A673 (cell line): ENCODE measurements around the gene RGS6. TPM values are rescaled to one million over a fixed set of nuclear protein-coding genes. Genes with fewer than 3 reads are reported as not detected.

ENCODE experiments used
- BruUV-seq: library from RNA; stranded (reverse); fragments of 400-500 nt; replicated peaks from 2 replicates; lab custom pipeline; 2021; lab: Mats Ljungman, UMichigan
- CTCF ChIA-PET: fragments of 300-600 bp; sonication (Branson Sonifier 250); formaldehyde crosslinking; loops from one replicate; lab custom pipeline; 2022; ENCODE audit warnings: antibody characterized with exemption; lab: Charles Lee
- POLR2A ChIA-PET: fragments of 300-600 bp; sonication (Branson Sonifier 250); formaldehyde crosslinking; loops from one replicate; lab custom pipeline; 2022; ENCODE audit warnings: antibody characterized with exemption; ENCODE audit not compliant: low non-redundant PET; lab: Charles Lee
- DNase-seq: peaks from one replicate; pipeline ENCODE4 v3.0.0-alpha.2; 2015; ENCODE audit warnings: low spot score
- H3K27ac ChIP-seq: fragments of 200-600 bp; sonication (generic); 2 replicates; pipeline ENCODE4 v1.5.1; 2016; ENCODE audit warnings: mixed run types, low read depth, mild to moderate bottlenecking, mixed read lengths, antibody characterized with exemption, low read length; ENCODE audit not compliant: poor library complexity, severe bottlenecking
- H3K27me3 ChIP-seq: fragments of 200-600 bp; sonication (generic); replicated peaks from 2 replicates; pipeline ENCODE4 v1.6.1; 2017; ENCODE audit warnings: mixed run types, low read depth, mild to moderate bottlenecking, mixed read lengths, antibody characterized with exemption, low read length; ENCODE audit not compliant: insufficient read depth, poor library complexity
- H3K36me3 ChIP-seq: fragments of 200-600 bp; sonication (generic); 2 replicates; pipeline ENCODE4 v1.6.1; 2016; ENCODE audit warnings: mixed run types, mild to moderate bottlenecking, mixed read lengths, antibody characterized with exemption, low read length; ENCODE audit not compliant: insufficient read depth, poor library complexity, severe bottlenecking
- H3K4me1 ChIP-seq: fragments of 200-600 bp; sonication (generic); 2 replicates; pipeline ENCODE4 v1.6.1; 2017; ENCODE audit warnings: mixed run types, mild to moderate bottlenecking, mixed read lengths, antibody characterized with exemption, low read length; ENCODE audit not compliant: insufficient read depth, poor library complexity, severe bottlenecking
- H3K4me3 ChIP-seq: fragments of 200-600 bp; sonication (generic); 2 replicates; pipeline ENCODE4 v1.5.1; 2016; ENCODE audit warnings: low read depth, mixed run types, mild to moderate bottlenecking, mixed read lengths, low read length; ENCODE audit not compliant: poor library complexity, severe bottlenecking
- H3K9me3 ChIP-seq: fragments of 200-600 bp; sonication (generic); 2 replicates; pipeline ENCODE4 v1.6.1; 2016; ENCODE audit warnings: mixed run types, low read depth, mild to moderate bottlenecking, mixed read lengths, antibody characterized with exemption, low read length; ENCODE audit not compliant: poor library complexity, severe bottlenecking
- CTCF ChIP-seq: fragments of 300-800, 200-600 bp; sonication (generic); conservative IDR thresholded peaks from 2 replicates; pipeline ENCODE4 v1.5.1; 2017; ENCODE audit warnings: low read depth, mild to moderate bottlenecking, antibody characterized with exemption, low read length, moderate library complexity, mixed read lengths
- EZH2 ChIP-seq: fragments of 200-600 bp; sonication (generic); IDR thresholded peaks from 2 replicates; pipeline ENCODE4 v1.6.1; 2017; ENCODE audit warnings: borderline replicate concordance, low read depth, mild to moderate bottlenecking, mixed read lengths, antibody characterized with exemption, low read length; ENCODE audit not compliant: poor library complexity, severe bottlenecking
- intact Hi-C: fragments of 100-400 bp; cut with micrococcal nuclease; formaldehyde crosslinking; loops from one replicate; pipeline ENCODE4 v1.10.0; 2022; ENCODE audit not compliant: unreplicated experiment
- total RNA-seq: library from RNA; stranded (reverse); gene quantifications from 2 replicates; pipeline ENCODE4 v1.2.3, GENCODE V29; 2021

RGS6 gene
- total RNA-seq, 1 experiment from 2014 or later, result not detected

GRCh38 chr14:72545411-72546311 lies 613.4 kb downstream of the RGS6 start:
- POLR2A ChIA-PET, result no interaction called here
- Histone ChIP-seq H3K9me3 (no peaks in the 10 kb centered on the region), H3K36me3 (no peaks in the 10 kb centered on the region), H3K27ac (no peak overlapping the region), H3K4me1 (no peaks in the 10 kb centered on the region), H3K4me3 (no peak overlapping the region), H3K27me3 (no peaks in the 10 kb centered on the region)
- intact Hi-C loops, result no loop called here
- CTCF ChIA-PET, result no interaction called here
- BruUV-seq, result no TSS peak
- no peak for TF ChIP-seq EZH2
- DNase-seq, result no peak

GRCh38 chr14:72546344-72547016 lies 614.3 kb downstream of the RGS6 start:
- Histone ChIP-seq H3K27ac (no peak overlapping the region), H3K36me3 (no peaks in the 10 kb centered on the region), H3K4me3 (no peak overlapping the region), H3K4me1 (no peaks in the 10 kb centered on the region), H3K9me3 (no peaks in the 10 kb centered on the region), H3K27me3 (no peaks in the 10 kb centered on the region)
- no peak for DNase-seq
- ChIA-PET CTCF (no interaction called here), POLR2A (no interaction called here)
- no peak for TF ChIP-seq CTCF
- TF ChIP-seq EZH2, result no peak
- intact Hi-C loops, result no loop called here
- BruUV-seq, result no TSS peak

GRCh38 chr14:72547999-72548398 lies 615.8 kb downstream of the RGS6 start:
- no peak for DNase-seq
- Histone ChIP-seq H3K9me3 (no peaks in the 10 kb centered on the region), H3K4me1 (no peaks in the 10 kb centered on the region), H3K27ac (no peak overlapping the region), H3K27me3 (no peaks in the 10 kb centered on the region), H3K4me3 (no peak overlapping the region), H3K36me3 (no peaks in the 10 kb centered on the region)
- CTCF ChIA-PET, result no interaction called here
- intact Hi-C loops, result no loop called here
- TF ChIP-seq CTCF (no peak), EZH2 (no peak)
- no TSS peak for BruUV-seq
- POLR2A ChIA-PET, result no interaction called here
